ENCODE data around the gene DOCK11. TPM values are rescaled to one million over a fixed set of nuclear protein-coding genes. Genes with fewer than 3 reads are reported as not detected.

DOCK11 gene
- total and polyA plus RNA-seq, 10 of the 15 experiments (the other 5 are each of a cell fraction or from before 2014, with no cell fraction given) = 16.3 to 30.7 (median 19.8) TPM

GRCh38 chrX:118727686-118728339, 232.2 kb downstream of the DOCK11 start:
- H2AFZ ChIP-seq (ENCODE audit: control insufficient read depth, low read depth, low read length) = no peak overlapping the region
- H3K27me3 ChIP-seq (replicated peaks in 1 of 2; ENCODE audit: control insufficient read depth in 2 of 2, insufficient read depth in 2 of 2, low read length in 1 of 2) = no peaks in the 10 kb centered on the region; a peak in 1 of 4 replicates
- peaks cover 8% of the 10 kb centered on the region for H3K4me1 ChIP-seq (ENCODE audit: control insufficient read depth, insufficient read depth, low read length)
- no peaks in the 10 kb centered on the region for H3K9me3 ChIP-seq (replicated peaks; ENCODE audit: control insufficient read depth, insufficient read depth, low read length)
- intact Hi-C loops (cut with micrococcal nuclease; ENCODE audit: unreplicated experiment) = no loop called here
- ChIA-PET POLR2A (interaction anchor here (1.5 kb wide), 1 partner anchor 9 kb away, joined by 5 read pairs; no protein-coding TSS in a partner anchor), SMC1A (ENCODE audit: uncharacterized antibody, unreplicated experiment) (interaction anchor here (1.2 to 4.7 kb wide), 2 partner anchors 25 to 51 kb away, joined by 3 to 26 read pairs; no protein-coding TSS in a partner anchor), RAD21 (ENCODE audit: unreplicated experiment) (no interaction called here), CTCF (no interaction called here)
- in situ Hi-C loops (cut with MboI) = no loop called here
- 39% methylated on average over 57 of the region's 73 CpGs for WGBS (ENCODE audit: insufficient coverage, insufficient replicate concordance, low lambda C conversion rate, missing lambda C conversion rate)
- no peaks in the 10 kb centered on the region for H4K20me1 ChIP-seq (ENCODE audit: control insufficient read depth, insufficient read depth)
- peak overlapping the region; percentile 64 for H3K4me2 ChIP-seq (ENCODE audit: control insufficient read depth, insufficient read depth)
- H3K9ac ChIP-seq (ENCODE audit: control insufficient read depth, insufficient read depth, low read length) = no peak overlapping the region
- no peaks in the 10 kb centered on the region for H3K36me3 ChIP-seq (ENCODE audit: control insufficient read depth in 2 of 2, insufficient read depth in 2 of 2, low read length in 1 of 2)
- no peak for FAIRE-seq
- BruUV-seq (replicated peaks) = no TSS peak
- H3K79me2 ChIP-seq (ENCODE audit: control insufficient read depth, insufficient read depth, low read length) = no peaks in the 10 kb centered on the region
- H3K27ac ChIP-seq (ENCODE audit: control insufficient read depth, insufficient read depth) = no peak overlapping the region
- peak; percentile 8 for ATAC-seq
- TF ChIP-seq SMARCA5 (IDR thresholded peaks at IDR 0.05) (no peak), NR2C2 (IDR thresholded peaks at IDR 0.05; ENCODE audit: borderline replicate concordance, control insufficient read depth, insufficient read length, low read depth) (no peak), NR2F1 (conservative IDR thresholded peaks at IDR 0.05) (peak; percentile 48; the same call in 1 of the 2 replicates), EGR1 (IDR thresholded peaks at IDR 0.05; ENCODE audit: borderline replicate concordance in 1 of 2, low read depth in 2 of 2, low read length in 2 of 2) (peak in 1 of 2 experiments; percentile 68; a peak in 1 of 3 replicates), MYB (IDR thresholded peaks at IDR 0.05; ENCODE audit: borderline replicate concordance, low read depth, low read length) (no peak), EED (IDR thresholded peaks at IDR 0.05; ENCODE audit: low read depth) (no peak), CHD1 (IDR thresholded peaks at IDR 0.05; ENCODE audit: low read depth, low read length) (no peak), CHD4 (IDR thresholded peaks at IDR 0.05) (no peak), CREB1 (IDR thresholded peaks at IDR 0.05; ENCODE audit: low read depth) (0 out of 2 replicates have a peak, but pooled peaks have one; percentile 16), ZNF207 (IDR thresholded peaks at IDR 0.05; ENCODE audit: borderline replicate concordance) (no peak)
- peak overlapping the region; percentile 41; the same call in 1 of the 2 replicates for H3K4me3 ChIP-seq
- no peak for DNase-seq (ENCODE audit: low read depth, low spot score)
